Measurements from ENCODE around the gene USP46. TPM values are rescaled to one million over a fixed set of nuclear protein-coding genes. Genes with fewer than 3 reads are reported as not detected.
A peak's percentile ranks its signal among the peaks of the same experiment; 100 is the strongest.

The USP46 gene, protein sequence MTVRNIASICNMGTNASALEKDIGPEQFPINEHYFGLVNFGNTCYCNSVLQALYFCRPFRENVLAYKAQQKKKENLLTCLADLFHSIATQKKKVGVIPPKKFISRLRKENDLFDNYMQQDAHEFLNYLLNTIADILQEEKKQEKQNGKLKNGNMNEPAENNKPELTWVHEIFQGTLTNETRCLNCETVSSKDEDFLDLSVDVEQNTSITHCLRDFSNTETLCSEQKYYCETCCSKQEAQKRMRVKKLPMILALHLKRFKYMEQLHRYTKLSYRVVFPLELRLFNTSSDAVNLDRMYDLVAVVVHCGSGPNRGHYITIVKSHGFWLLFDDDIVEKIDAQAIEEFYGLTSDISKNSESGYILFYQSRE
- 10 to 100 TPM; 19.1 to 28.0 TPM for total RNA-seq

DNA sequence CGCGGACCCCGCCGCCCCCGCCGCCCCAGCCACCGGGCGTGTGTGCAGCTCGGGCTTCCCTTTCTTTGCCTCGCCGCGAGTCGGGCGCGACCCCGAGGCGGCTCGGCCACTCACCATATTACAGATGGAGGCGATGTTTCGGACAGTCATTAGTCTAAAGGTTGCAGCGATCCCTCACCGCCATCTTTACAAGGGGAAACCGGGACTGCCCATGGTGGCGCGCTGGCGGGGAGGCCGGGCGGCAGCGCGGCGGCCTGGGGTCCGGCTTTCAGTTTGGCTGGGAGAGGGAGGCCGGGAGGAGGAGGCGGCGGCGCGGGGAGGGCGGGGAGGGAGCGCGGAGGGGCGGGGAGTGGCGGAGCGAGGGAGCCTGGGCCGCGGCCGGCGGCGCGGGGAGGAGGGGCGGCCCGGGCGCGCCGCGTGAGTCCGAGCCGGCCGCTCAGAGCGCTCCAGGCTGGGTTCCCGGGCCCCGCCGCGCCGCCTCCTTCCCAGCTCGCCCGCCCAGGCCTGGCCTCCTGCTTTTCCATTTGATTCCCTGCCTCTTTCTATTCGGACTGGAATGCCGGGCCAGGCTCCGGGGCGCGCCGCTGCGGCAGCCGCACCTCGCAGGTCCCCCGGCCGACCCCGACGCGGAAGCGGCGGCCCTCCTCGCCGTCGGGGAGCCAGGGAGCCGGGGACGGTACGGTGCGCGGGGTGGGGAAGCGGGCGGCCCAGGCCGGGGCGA, at the start of gene USP46:
TSS of gene USP46 (minus strand) at position 301 of the 721 bp plus-strand sequence. CDS start at position 150, 151 bp downstream.
- Histone ChIP-seq H3K4me1 (peaks cover 0 to 66% of the 10 kb centered on the region in 2 donors), H3K36me3 (no peaks in the 10 kb centered on the region), H3K9me3 (no peaks in the 10 kb centered on the region), H3K27ac (peak within 1 kb of the TSS; percentile 93 to 100), H3K27me3 (no peaks in the 10 kb centered on the region), H3K4me3 (peak within 1 kb of the TSS; percentile 68 to 90)
- TF ChIP-seq, protein P1, sequence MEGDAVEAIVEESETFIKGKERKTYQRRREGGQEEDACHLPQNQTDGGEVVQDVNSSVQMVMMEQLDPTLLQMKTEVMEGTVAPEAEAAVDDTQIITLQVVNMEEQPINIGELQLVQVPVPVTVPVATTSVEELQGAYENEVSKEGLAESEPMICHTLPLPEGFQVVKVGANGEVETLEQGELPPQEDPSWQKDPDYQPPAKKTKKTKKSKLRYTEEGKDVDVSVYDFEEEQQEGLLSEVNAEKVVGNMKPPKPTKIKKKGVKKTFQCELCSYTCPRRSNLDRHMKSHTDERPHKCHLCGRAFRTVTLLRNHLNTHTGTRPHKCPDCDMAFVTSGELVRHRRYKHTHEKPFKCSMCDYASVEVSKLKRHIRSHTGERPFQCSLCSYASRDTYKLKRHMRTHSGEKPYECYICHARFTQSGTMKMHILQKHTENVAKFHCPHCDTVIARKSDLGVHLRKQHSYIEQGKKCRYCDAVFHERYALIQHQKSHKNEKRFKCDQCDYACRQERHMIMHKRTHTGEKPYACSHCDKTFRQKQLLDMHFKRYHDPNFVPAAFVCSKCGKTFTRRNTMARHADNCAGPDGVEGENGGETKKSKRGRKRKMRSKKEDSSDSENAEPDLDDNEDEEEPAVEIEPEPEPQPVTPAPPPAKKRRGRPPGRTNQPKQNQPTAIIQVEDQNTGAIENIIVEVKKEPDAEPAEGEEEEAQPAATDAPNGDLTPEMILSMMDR (IDR thresholded peaks at IDR 0.05): no peak
- DNase-seq (ENCODE audit: low spot score): peak; percentile 66

DNA sequence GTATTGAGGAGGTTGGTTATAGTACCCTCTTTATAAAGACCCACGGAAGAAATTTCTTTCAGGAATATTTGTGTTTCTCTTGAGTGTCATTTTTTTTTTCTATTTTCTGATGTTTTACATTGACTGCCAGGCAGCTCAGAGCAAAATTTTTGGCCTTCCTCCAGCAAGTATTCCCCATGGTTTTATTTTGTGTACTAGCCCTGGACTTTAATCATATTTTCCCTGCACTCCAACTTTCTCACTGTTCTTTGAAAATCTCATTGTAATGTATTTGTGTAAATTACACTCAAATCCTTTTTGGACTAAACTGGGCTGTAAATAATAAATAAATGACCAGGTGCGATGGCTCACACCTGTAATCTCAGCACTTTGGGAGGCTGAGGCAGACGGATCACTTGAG, 45.6 kb upstream of the USP46 start:
- peaks cover 0 to under 1% of the 10 kb centered on the region in 2 donors for H3K4me1 ChIP-seq
- H3K4me3 ChIP-seq: no peak overlapping the region
- H3K27me3 ChIP-seq: no peaks in the 10 kb centered on the region
- TF ChIP-seq, protein P1 (IDR thresholded peaks at IDR 0.05): no peak
- no peaks in the 10 kb centered on the region for H3K36me3 ChIP-seq
- H3K27ac ChIP-seq: no peak overlapping the region
- H3K9me3 ChIP-seq: no peaks in the 10 kb centered on the region
- DNase-seq (ENCODE audit: low spot score): no peak

DNA sequence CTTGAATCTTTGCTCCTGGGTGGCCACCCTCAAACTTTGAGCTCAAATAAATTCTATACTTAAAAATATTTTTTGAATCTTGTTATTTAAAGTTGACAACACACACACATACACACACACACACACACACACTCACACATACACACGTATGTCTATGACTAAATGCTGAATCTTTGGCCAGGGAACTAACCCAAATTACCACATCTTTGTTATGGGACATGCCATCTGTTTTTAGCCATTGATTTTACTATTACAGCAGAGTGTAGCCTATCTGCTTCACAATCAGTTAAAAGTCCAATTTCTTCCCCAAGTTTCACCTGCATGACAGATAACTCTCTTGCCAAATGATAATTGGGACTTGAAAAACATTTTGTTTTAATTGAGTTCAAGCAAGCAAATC, 45.0 kb upstream of the USP46 start:
- TF ChIP-seq, protein P1 (IDR thresholded peaks at IDR 0.05): no peak
- Histone ChIP-seq H3K4me1 (peaks cover 0 to 3% of the 10 kb centered on the region in 2 donors), H3K27me3 (no peaks in the 10 kb centered on the region), H3K27ac (no peak overlapping the region), H3K4me3 (no peak overlapping the region), H3K36me3 (no peaks in the 10 kb centered on the region), H3K9me3 (no peaks in the 10 kb centered on the region)
- DNase-seq (ENCODE audit: low spot score): no peak

DNA sequence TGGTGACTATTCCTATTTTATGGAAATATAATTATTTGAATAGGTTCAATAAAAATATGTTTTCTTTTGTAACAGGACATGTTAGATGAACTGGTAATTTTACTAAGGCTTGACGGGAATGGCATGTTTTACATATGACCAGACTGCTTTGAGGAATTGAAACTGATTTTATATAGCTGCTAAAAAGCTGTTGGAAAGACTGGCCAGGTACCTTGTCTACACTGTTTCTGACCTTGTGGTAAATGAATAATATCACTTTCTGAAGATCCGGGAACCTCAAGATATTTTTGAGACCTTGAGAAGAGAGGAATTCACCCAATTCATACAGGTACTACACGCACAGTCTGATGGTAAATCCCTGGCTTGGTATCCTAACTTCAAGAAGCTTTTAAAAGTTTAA, 42.1 kb upstream of the USP46 start:
- H3K4me1 ChIP-seq: peaks cover 0 to 3% of the 10 kb centered on the region in 2 donors
- TF ChIP-seq, protein P1 (IDR thresholded peaks at IDR 0.05): no peak
- H3K9me3 ChIP-seq: no peaks in the 10 kb centered on the region
- H3K27ac ChIP-seq: no peak overlapping the region
- H3K4me3 ChIP-seq: no peak overlapping the region
- no peaks in the 10 kb centered on the region for H3K27me3 ChIP-seq
- no peak for DNase-seq (ENCODE audit: low spot score)
- H3K36me3 ChIP-seq: no peaks in the 10 kb centered on the region

DNA sequence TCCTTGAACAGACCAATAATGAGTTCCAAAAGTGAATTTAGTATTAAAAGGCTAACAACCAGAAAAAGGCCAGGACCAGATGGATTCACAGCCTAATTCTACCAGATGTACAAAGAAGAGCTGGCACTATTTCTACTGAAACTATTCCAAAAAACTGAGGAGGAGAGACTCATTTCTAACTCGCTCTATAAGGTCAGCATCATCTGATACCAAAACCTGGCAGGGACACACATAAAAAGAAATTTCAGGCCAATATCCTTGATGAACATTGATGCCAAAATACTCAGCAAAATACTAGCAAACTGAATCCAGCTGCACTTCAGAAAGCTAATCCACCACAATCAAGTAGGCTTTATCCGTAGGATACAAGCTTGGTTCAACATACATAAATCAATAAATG, 35.8 kb upstream of the USP46 start:
- H3K4me3 ChIP-seq: no peak overlapping the region
- H3K27me3 ChIP-seq: no peaks in the 10 kb centered on the region
- no peak for DNase-seq (ENCODE audit: low spot score)
- H3K4me1 ChIP-seq: peaks cover 0 to 3% of the 10 kb centered on the region in 2 donors
- no peak overlapping the region for H3K27ac ChIP-seq
- no peaks in the 10 kb centered on the region for H3K36me3 ChIP-seq
- TF ChIP-seq, protein P1 (IDR thresholded peaks at IDR 0.05): no peak
- peaks cover 9 to 16% of the 10 kb centered on the region in 2 donors for H3K9me3 ChIP-seq
